Astrocyte (in vitro differentiated cells and primary cell): Measurements from ENCODE around the gene PDE6B.

Experiments
- EZH2 ChIP-seq: IDR thresholded peaks from 2 replicates; pipeline ENCODE4 v1.6.1; 2012; ENCODE audit warnings: mild to moderate bottlenecking, low read length, inconsistent platforms; ENCODE audit not compliant: insufficient read depth
- TF ChIP-seq, protein P1 (sequence below): IDR thresholded peaks from 2 replicates; pipeline ENCODE4 v1.5.1; 2011; ENCODE audit warnings: low read depth, mild to moderate bottlenecking, inconsistent platforms, low read length, moderate library complexity; ENCODE audit not compliant: insufficient read depth

- TF ChIP-seq, protein P1, sequence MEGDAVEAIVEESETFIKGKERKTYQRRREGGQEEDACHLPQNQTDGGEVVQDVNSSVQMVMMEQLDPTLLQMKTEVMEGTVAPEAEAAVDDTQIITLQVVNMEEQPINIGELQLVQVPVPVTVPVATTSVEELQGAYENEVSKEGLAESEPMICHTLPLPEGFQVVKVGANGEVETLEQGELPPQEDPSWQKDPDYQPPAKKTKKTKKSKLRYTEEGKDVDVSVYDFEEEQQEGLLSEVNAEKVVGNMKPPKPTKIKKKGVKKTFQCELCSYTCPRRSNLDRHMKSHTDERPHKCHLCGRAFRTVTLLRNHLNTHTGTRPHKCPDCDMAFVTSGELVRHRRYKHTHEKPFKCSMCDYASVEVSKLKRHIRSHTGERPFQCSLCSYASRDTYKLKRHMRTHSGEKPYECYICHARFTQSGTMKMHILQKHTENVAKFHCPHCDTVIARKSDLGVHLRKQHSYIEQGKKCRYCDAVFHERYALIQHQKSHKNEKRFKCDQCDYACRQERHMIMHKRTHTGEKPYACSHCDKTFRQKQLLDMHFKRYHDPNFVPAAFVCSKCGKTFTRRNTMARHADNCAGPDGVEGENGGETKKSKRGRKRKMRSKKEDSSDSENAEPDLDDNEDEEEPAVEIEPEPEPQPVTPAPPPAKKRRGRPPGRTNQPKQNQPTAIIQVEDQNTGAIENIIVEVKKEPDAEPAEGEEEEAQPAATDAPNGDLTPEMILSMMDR: no peak
- no peak for TF ChIP-seq EZH2
Measured at GRCh38 chr4:666822-667544, 41.6 kb downstream of the PDE6B start.
